Adrenal gland (tissue), 5 donors: ENCODE data around the gene BCL2L11.

Experiments
- POLR2A ChIP-seq, 2 donors: fragments of 450-650 bp; IDR thresholded peaks; one replicate each; pipeline ENCODE4 v1.6.1; 2017; ENCODE audit warnings: antibody characterized with exemption in 2 of 2, mild to moderate bottlenecking in 2 of 2, moderate library complexity in 1 of 2
- TF ChIP-seq, protein P1 (sequence below), 6 experiments: fragments of 450-650 bp in 4 of 6; fragments of 200-600 bp in 2 of 6; sonication (generic) in 1 of 6; IDR thresholded peaks; 1 replicate in 5 of 6; 2 replicates in 1 of 6; pipeline versions ENCODE4 v1.5.1 to v1.8.0; 2016 to 2021; ENCODE audit warnings: antibody characterized with exemption in 6 of 6, mild to moderate bottlenecking in 2 of 6, moderate library complexity in 1 of 6
- donor health status: DM: no; HTN: no; CAD: no.

DNA sequence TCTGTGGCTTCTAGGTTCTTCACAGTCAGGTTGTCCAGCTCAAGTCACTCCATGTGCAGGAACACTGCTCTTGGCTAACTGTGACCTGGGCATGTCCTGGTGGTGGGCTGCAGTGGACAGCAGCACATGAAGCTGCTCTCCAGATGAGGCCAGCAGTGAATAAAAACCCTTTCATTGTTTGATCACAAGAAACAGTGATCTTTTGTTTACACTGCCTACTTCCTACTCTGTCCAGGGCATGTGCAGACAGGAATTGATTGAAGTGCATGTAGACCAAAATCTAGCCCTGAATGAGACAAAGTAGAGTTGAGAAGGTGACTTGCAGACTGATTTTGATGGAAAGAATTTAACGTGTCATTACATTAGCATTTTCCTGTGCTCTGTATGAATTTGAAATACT lies 34.9 kb downstream of the BCL2L11 start:
- no peak for TF ChIP-seq POLR2A (IDR thresholded peaks at IDR 0.05)
- TF ChIP-seq, protein P1, sequence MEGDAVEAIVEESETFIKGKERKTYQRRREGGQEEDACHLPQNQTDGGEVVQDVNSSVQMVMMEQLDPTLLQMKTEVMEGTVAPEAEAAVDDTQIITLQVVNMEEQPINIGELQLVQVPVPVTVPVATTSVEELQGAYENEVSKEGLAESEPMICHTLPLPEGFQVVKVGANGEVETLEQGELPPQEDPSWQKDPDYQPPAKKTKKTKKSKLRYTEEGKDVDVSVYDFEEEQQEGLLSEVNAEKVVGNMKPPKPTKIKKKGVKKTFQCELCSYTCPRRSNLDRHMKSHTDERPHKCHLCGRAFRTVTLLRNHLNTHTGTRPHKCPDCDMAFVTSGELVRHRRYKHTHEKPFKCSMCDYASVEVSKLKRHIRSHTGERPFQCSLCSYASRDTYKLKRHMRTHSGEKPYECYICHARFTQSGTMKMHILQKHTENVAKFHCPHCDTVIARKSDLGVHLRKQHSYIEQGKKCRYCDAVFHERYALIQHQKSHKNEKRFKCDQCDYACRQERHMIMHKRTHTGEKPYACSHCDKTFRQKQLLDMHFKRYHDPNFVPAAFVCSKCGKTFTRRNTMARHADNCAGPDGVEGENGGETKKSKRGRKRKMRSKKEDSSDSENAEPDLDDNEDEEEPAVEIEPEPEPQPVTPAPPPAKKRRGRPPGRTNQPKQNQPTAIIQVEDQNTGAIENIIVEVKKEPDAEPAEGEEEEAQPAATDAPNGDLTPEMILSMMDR (IDR thresholded peaks at IDR 0.05) = no peak
